ENCODE data around the gene SAMD4A.

Gene SAMD4A

DNA sequence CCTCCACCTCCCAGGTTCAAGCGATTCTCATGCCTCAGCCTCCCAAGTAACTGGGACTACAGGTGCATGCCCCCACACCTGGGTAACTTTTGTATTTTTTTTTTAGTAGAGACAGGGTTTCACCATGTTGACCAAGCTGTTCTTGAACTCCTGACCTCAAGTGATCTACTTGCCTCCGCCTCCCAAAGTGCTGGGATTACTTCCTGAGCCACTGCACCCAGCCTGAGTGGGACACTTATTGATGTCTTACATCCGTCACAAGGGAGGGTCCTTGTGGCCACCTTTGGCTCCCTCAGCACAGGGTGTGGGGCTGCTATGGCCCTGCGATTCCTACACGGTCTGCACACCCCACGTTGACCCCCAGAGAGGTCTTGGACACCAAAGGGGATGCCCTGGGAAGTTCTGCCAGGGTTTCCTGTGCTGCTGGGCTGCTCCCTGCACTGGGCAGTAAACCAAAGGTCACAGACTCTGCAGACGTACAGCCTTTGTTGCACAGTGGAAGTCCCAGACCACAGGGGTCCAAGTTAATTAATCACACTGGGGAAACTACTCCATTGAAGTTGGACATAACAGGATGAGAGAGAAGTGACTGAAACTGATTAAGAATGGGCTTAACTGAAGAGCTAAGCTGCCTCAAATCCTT is 95.7 kb downstream of the SAMD4A start:
- DNase-seq (ENCODE audit: low spot score): no peak

DNA sequence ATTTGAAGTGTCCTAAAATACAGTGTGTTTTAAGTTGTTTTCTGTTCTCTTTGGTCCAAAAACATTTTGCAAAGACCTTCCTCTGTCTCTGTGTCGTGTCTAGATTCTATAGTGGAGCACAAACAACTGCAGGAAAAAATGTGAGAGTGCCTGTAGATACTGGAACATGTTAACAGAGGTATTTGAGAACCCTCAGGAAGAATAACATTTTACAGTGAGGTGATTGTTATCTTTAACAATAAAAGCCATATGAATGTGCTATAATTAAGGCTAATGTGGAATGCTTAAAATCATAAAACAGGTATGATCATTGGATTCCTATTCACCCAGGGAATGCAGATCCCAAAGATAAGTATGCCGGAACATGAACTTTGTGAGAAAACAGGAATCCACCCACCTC is 98.0 kb downstream of the SAMD4A start:
- no peak for DNase-seq (ENCODE audit: low spot score)

DNA sequence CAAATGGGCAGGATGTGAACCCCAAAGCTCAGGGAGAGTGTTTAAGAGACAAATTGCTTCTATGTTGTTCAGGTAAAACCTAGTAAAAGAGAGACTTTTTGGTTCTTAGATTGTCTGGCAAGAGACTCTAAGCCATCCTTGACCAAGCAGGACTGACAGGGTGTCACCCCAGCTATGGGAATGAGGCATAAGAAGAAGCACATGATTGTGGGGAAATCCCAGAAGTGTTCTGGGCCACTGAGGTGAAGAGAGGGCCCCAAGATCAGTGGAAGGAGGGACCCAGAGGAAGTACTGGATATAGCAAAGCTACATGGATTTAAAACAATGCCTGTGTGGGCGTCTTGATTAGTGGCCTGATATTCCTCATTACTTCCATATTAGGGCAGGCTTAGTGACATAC is 99.0 kb downstream of the SAMD4A start:
- DNase-seq (ENCODE audit: low spot score): no peak

DNA sequence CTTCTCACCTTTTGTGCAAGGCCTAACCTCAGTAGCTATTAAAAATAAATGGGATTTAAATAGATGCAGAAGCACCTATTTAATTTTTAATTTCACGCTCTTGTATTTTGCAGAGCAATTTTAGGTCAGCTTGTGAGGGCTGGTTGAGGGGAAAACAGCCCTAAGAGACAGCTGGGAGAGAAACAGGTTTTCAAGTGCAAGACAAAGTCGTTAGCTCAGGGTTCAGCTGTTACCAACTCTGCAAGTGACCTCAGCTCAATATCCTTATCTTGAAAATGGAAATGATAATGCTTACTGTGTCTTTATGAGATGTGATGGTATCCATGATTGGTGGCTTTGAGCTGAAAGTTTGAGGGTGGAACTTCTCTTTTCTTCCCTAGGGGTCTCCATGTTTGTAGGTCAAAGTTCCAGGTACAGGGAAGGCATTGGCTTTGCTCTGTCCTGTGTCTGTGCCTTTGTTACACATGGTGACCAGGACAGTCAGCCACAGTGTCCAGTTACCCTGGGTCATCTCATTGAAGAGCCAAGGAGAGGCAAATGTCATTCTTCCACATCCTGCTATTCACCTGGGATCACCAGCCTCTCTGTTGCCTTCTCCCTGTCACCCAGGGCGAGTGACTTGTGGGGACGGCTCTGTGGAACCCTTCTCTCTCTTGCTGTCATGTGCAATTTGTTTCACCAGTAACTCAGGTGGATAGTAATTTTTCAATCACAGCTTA is 100.3 kb downstream of the SAMD4A start:
- no peak for DNase-seq (ENCODE audit: low spot score)

DNA sequence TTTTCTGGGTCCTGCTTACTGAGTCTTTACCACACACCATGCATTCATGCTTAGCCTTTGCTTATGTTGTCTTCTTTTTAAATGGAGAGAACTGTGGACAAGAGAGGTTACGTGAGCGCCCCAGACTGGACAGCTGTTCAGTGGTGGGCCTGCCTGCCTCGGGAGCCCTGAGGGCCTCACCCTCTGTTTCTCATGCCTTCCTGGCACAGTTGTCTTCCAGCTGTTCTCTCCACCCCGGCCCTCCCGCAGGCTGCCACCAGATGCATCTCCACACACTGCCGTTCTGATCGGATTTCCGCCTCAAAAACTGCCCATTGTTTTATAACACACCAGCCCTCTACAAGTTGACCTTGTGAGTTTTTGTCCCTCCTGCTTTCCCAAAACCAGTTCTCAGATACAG is 100.8 kb downstream of the SAMD4A start:
- no peak for DNase-seq (ENCODE audit: low spot score)

DNA sequence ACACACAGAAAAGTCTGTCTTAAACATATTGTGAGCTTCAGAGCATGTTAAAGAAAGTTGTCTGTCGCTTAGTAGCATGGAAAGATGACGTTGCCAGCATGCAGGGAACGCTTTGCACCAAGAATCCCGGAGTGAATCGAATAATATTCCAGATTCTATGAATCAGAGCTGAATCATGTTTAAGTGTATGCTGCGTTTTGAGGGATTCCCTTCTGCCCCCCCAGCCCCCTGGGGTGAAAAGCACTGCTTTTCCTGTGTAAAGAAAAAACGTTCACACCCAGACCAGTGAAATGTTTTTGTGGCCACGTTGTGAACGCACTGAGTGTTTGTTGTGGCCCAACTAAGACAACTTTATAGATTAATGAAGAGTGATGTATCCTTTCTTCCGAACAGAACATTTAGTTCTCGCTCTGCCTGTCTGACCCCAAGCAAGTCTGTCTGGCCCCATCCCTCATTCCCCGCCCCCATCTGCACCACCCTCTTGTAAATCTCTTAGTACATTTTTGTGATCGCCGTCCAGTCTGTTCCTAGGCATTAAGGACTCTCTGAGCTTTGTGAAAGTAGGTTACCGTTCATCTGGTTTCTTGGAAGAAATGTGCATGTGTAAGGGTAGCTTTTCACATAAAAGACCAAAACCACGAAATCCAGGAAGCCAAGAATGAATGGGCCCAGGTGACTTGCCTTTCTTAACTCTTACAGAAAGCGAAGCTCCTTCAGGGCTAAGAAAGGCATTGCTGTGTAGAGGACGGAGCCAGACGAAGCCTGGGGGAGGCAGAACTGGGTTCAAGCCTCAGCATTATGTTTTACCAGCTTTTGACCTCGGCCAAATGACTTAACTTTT is 103.0 kb downstream of the SAMD4A start:
- no peak for DNase-seq (ENCODE audit: low spot score)

DNA sequence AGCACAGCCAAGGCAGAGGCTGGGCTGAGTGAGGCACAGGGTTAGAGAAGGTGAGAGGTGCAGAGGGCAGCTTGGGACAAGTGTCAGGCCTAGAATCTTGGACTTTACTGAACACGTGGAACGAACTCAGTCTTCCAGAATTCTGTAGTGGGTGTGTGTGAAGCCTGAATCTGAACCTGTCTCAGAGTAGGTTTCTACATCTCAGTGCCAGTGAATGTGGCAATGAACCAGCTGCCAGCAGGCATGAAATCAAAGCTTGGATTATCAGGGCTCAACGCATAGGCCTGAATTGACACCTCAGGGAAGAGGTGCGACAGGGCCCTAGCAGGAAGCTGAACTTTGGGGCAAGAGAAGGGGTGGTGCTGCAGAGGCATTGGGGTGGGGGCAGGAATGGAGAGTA is 104.6 kb downstream of the SAMD4A start:
- no peak for DNase-seq (ENCODE audit: low spot score)

DNA sequence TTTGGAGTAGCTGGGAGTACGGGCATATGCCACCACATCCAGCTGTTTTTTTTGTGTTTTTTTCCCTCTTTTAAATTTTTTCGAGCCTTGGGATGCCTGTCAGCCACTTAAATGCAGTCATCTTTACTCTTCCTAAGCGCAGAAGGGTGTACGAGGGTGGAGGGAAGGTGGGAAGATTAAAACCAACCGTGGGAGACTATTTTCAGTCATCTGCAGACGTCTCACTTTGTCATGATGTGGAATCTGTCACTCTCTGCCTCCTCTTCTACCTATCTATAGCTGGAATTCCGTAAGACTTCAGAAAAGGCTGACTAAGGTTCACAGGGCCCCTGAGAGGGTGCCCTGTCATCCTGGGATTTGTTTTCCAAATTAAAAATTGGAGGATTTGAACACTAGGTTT is 105.3 kb downstream of the SAMD4A start:
- no peak for DNase-seq (ENCODE audit: low spot score)

DNA sequence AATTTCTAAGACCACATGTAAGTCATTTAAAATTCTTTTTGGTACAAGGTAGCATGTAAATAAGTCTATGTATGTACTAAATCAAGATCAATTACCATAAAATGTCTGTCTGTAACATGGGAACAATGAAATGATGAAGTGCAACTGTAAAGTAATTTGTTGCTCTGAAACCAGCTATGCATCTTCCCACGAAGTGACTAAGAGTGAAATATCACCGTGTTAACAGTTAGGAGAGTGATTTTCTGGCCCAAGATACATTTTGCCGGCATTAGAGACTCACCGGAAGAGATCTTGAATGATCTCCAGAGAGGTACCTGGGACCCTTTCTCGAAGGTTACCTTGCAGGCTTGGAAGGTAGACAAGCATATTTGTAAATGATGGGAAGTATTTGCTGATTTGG is 105.8 kb downstream of the SAMD4A start:
- no peak for DNase-seq (ENCODE audit: low spot score)

DNA sequence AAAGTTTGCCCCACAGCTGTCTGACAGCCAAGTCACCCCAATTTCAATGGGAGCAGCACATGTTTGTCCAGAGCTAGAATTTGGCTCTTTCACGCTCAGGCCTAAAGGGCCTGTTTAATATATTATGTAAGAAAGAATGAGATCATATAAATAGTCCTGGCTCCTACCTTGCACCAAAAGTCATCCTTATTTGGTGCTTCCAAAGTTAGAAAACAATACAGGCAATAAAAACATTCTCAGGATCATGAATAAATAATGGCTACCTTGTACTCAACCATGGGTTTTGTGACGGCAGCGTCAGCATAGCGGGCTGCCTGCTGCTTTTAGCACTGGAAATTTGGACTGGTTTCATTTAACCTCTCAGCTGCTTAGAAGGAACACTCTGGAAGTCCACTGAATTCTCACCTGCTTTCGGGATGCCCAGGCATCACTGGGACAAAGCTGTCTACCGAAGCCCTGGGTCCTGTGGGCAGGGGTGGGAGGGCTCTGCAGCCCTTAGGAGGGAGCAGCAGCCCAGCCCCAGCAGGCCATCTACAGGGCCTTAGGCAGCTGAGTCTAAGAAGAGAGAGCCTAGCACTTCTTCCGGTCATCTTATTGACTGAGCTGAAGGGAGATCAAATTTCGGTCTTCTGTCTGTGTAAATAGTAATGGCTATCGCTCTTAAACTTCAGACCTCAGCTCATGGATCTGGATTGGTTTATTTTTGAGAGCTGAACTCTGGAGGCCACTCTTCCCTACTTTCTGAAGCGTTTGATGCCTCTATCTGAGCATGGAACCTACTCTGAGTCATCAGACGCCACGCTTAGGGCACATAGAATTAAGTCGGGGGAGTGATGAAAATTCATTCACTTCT is 106.5 kb downstream of the SAMD4A start:
- no peak for DNase-seq (ENCODE audit: low spot score)

DNA sequence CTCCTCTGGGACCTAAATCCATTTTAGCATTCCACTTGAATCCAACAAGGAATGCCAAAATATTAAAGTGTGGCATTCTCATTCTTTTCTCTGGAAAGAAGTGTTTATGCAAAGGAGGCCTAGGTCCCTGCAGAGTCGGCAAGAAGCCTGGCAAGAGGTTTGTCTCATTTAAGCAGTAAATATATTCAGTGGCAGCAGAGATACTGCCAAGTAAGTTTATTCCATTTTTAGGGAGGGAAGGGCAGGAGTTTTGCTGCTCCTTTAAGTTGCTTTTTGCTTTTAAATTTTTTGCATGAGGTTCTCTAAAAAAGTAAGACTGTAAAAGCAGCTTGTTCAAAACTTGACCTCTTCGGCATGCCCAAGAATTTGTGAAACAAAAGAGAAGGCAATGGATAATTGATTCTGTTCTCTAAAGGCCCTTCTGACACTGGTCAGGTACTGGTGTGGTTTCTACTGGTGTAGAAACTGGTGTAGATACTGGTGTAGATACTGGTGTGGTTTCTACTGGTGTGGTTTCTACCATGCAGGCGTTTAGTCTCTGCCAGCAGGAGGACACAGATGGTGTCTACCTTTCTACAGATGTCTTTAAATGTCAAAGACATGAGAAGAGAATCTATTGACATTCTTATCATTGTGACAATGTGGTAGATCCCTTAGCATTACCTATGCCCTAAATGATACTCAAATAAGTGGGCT is 107.3 kb downstream of the SAMD4A start:
- DNase-seq (ENCODE audit: low spot score): no peak

DNA sequence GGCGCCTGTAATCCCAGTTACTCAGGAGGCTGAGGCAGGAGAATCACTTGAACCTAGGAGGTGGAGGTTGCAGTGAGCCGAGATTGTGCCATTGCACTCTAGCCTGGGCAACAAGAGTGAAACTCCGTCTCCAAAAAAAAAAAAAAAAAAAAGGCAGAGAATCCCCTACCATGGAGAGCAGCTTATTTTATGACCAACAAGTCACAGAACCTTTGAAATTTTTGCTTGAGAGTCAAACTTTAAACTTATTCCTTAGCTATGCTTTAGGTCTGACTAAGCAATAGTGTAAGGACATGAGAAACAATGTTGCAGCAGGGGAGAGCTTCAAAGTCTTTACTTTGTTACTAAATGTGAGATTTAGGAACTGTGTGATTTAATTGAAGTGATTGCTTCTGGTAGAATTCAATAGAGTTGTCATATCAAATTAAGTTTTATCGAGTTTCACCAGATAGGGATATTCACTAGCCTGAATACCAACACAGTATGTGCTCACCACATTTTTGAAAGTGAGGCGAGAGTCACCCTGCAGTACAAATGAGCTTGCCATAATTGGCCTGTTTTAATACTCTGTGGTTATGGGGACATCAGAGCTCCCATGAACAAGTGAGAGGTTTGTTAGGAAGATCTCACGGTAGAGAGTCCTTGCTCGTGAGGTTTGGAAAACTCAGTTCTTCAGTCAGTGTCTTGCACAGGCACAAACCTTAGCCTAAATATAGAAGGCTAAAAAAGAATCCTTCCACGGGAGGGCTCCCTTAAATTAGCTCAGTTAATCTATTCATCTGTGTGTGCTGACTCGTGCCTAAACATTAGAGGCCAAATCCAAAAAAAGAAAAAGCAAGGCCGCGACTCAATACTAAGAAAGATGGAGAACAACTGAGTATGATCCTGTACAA is 108.6 kb downstream of the SAMD4A start:
- no peak for DNase-seq (ENCODE audit: low spot score)

DNA sequence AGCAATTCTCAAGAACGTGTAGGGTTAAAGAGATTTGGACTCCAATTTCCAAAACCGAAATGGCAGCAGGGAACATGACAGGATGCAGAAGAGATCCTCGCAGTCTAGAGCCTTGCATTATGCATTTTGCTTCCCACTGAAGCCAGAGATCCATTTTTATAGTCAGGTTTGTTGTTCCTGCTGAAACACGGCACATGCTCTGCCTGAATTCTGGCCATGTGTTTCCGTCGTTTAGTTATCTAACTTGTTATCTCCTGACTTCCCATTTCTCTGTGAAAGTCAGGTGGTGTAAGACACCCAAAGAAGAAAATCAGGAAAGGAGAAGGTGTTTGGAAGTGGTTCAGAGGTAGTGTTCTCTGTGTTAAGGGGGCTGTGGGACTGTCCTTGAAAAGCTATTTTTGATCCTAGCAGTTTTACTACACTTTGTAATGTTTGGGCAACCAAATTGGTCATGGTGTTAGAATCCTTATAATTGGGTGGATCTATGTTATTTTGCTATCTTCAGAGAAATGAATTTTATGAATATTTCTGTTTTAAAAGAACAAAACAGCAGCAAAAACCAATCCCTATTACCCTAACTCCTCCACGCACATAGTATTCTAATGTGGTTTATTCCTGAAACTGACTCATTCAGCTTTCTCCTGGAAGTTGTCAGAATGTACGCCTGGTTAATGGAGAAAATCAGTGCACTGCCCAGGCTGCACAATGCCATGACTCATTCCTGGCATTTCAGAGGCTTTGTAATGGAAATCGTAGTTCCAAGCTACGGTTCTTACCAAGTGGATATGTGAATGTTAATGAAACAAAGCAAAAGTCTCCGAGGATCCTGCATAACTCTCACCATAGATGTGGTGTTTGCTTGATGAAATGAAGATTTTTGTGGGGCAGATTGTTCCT is 110.1 kb downstream of the SAMD4A start:
- DNase-seq (ENCODE audit: low spot score): peak; percentile 87

DNA sequence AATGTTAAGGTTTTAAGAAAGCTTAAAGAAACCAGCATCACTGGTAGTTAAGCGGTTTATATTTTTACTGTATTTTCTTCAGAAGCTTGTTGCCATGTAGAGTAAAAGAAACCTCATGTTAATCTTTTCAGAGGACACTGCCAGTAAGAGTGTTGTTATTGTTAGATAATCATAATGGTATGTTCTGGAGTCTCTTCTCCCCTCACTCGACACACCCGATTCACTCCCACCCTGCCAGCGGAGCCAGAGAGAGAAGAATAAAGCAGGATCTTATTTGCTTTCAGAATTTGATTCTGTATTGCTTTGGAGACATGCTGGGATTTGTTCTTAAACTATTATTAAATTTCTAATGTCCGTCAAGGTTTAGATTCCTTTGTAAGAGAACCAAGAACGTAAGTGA is 113.7 kb downstream of the SAMD4A start:
- DNase-seq (ENCODE audit: low spot score): no peak

DNA sequence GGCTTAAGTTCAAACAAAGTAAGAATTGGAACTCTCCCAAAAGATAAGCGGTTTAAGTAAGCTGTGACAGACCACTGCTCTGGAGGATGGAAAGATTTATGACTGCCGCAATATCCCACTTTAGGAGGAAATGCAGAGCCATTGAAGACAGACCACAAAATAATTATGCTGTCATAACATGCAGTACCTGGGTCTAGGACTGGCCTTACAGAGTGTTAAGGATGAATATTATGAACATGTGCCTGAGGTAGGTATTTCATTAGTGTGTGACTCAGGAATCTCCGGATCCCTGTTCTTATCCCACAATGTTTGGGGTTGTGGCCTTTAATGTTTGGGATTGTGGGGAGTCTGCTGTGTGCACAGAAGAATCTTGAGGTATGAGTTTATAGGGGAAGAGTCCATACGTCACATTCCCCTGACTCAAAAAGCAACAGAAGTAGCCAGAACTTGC is 114.9 kb downstream of the SAMD4A start:
- DNase-seq (ENCODE audit: low spot score): no peak

DNA sequence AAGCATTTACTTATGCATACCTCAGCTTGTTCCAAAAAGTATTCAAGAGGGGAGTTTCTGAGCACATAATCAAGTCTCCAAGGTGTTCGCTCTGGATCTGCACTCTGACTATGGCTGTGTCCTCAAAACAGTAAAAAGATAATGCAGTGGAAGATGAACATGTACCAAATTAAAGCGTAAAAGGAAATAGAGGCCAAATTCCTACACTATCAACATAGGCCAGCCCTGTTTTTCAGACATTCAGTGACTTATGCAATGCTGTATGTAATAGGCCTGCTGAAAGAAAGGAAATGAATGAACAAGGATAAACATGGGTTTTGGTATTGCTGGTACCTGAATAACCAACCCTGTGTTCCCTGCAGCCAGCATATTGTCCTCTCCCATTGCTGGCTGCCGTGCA is 115.7 kb downstream of the SAMD4A start:
- no peak for DNase-seq (ENCODE audit: low spot score)

DNA sequence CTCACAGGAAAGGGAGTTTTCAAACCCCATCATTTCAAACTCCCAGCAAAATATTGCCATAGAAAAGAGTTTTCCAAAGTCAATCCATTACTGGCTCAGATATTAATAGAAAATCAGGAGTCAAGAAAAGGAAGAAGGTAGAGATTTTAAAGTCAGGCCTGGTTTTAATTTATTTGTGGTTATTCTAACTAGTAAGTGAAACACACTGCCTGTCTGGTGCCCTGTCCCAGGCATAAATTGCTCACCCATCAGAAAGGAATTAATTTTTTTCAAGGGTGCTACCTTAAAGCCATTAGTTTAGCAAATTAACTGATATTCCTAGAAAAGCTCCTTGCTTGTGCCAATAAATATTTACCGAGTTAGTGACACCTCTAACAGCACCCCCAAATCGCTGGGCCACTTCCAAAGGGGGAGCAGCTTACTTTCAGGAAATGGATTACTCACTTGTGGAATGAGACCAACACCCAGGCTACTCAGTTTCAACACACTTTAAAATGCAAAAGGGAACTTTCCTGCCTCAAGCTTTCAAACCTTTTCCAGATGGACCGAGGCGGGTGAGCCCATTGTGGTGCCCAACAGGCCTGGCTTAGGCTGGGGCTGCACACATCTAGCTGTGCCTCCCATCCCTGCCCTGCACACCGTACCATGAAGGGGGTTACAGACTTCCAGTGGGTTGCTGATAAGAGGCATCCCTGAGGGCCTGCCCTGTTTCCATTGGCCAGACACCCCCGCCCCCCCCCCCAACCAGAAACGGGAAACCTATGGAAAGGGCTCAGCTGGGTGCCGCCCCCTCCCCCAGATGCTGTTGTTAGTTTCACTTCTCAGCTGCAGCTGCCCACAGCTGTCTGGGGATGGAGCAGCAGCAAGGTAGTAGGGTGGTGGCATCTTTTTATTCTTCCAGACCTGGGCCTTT is 117.2 kb downstream of the SAMD4A start:
- DNase-seq (ENCODE audit: low spot score): no peak

DNA sequence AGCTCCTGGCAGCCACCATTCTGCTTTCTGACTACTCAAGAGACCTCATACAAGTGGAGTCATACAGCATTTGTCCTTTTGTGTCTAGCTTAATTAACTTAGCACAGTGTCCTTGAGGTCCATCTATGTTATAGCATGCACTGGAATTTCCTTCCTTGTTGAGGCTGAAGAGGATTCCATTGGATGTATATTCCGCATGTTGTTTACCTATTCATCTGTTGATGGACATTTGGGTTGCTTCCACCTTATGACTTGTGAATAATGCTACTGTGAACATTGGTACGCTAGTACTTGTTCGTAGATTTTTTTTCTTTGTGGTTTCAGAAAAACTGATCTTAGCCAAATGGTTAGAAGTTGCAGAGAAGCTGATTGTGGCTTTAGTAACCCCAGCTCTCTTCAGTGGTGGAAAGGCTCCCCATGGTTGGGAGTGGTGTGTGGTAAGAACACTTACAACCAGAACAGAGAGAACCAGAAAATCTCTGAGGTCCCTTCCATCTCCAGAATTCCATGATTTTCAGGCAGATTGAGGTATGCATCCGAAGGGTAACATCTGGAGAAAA is 118.4 kb downstream of the SAMD4A start:
- no peak for DNase-seq (ENCODE audit: low spot score)

All from COLO829 (cell line).